Measurements from ENCODE around the gene OR7G3. TPM values are rescaled to one million over a fixed set of nuclear protein-coding genes. Genes with fewer than 3 reads are reported as not detected.

OR7G3 gene
- total RNA-seq, 1 experiment from 2014 or later, result not detected

DNA sequence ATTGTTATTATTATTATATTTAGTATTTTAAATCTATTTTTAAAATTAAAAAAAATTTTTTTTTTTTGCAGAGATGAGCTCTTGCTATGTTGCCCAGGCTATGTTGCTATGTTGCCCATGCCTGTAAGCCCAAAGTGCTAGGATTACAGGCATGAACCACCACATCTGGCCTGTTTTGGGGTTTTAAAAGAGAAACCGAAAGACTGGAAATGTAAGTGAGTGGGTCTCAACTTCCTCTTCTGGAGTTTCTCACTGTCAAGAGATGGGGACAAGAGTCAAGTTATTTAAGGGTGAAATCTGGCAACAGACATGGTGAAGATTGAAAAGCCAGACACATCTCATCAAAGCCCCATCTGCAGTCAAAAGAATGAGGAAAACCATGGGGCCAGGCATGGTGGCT is 4.2 kb upstream of the OR7G3 start:
- whole genome bisulfite sequencing (ENCODE audit: extremely low coverage, insufficient read length, low lambda C conversion rate), result no CpG with 5 or more reads among the region's 1 CpG
- H2BK12ac ChIP-seq (ENCODE audit: insufficient read length, low read depth, low read length), result no peak overlapping the region
- H3K79me2 ChIP-seq (ENCODE audit: insufficient read depth, low read length), result no peaks in the 10 kb centered on the region
- H2AFZ ChIP-seq (ENCODE audit: low read length), result no peak overlapping the region
- Mint-ChIP-seq H3K4me1 (no peaks in the 10 kb centered on the region), H3K27ac (no peak overlapping the region), H3K27me3 (ENCODE audit: low read depth) (peaks cover 10% of the 10 kb centered on the region), H3K9me3 (peaks cover 54 to 62% of the 10 kb centered on the region in 2 experiments), H3K4me3 (no peak overlapping the region), H3K36me3 (ENCODE audit: insufficient read depth in 1 of 3, low read depth in 3 of 3) (peaks cover 0 to 2% (median 0%) of the 10 kb centered on the region in 3 experiments; a peak in 3 of 7 replicates)
- no peak overlapping the region for H2BK15ac ChIP-seq (ENCODE audit: low read depth, low read length)
- no peak overlapping the region for H3K27ac ChIP-seq (ENCODE audit: insufficient read length, low read depth, low read length)
- H4K91ac ChIP-seq (ENCODE audit: insufficient read length, low read depth, low read length), result no peak overlapping the region
- no peaks in the 10 kb centered on the region for H3K4me1 ChIP-seq (ENCODE audit: insufficient read depth, low read length)
- H3K18ac ChIP-seq (ENCODE audit: insufficient read length, low read depth, low read length), result no peak overlapping the region
- DNase-seq, result no peak
- H3T11ph ChIP-seq (ENCODE audit: low read length), result no peak overlapping the region
- H3K9ac ChIP-seq (ENCODE audit: extremely low read depth, insufficient read length, low read length), result no peak overlapping the region
- no peak overlapping the region for H2AK5ac ChIP-seq (ENCODE audit: insufficient read length, low read length)
- H3K4me2 ChIP-seq (ENCODE audit: insufficient read depth, insufficient read length, low read length), result no peak overlapping the region
- no peak overlapping the region for H2BK120ac ChIP-seq (ENCODE audit: low read depth, low read length, poor library complexity, severe bottlenecking)
- no peak overlapping the region for H3K23ac ChIP-seq (ENCODE audit: insufficient read length, low read depth, low read length)
- H4K20me1 ChIP-seq (ENCODE audit: control insufficient read depth, insufficient read depth, insufficient read length), result no peaks in the 10 kb centered on the region
- TF ChIP-seq, protein P1, sequence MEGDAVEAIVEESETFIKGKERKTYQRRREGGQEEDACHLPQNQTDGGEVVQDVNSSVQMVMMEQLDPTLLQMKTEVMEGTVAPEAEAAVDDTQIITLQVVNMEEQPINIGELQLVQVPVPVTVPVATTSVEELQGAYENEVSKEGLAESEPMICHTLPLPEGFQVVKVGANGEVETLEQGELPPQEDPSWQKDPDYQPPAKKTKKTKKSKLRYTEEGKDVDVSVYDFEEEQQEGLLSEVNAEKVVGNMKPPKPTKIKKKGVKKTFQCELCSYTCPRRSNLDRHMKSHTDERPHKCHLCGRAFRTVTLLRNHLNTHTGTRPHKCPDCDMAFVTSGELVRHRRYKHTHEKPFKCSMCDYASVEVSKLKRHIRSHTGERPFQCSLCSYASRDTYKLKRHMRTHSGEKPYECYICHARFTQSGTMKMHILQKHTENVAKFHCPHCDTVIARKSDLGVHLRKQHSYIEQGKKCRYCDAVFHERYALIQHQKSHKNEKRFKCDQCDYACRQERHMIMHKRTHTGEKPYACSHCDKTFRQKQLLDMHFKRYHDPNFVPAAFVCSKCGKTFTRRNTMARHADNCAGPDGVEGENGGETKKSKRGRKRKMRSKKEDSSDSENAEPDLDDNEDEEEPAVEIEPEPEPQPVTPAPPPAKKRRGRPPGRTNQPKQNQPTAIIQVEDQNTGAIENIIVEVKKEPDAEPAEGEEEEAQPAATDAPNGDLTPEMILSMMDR (conservative IDR thresholded peaks at IDR 0.05), result no peak
- H3K14ac ChIP-seq (ENCODE audit: insufficient read depth, low read length), result no peak overlapping the region
- H3K27me3 ChIP-seq (ENCODE audit: insufficient read depth, low read length), result no peaks in the 10 kb centered on the region
- H3K56ac ChIP-seq (ENCODE audit: insufficient read length, low read depth, low read length), result no peak overlapping the region
- H3K23me2 ChIP-seq (ENCODE audit: insufficient read length, low read depth, low read length, poor library complexity, severe bottlenecking), result no peaks in the 10 kb centered on the region
- H4K8ac ChIP-seq (replicated peaks; ENCODE audit: insufficient read length, low read depth, low read length), result no peak overlapping the region
- H3K4ac ChIP-seq (ENCODE audit: low read depth, low read length), result no peak overlapping the region
- no peak overlapping the region for H2BK20ac ChIP-seq (ENCODE audit: low read depth, low read length, poor library complexity, severe bottlenecking)
- H3K79me1 ChIP-seq (ENCODE audit: insufficient read depth, low read depth, low read length, poor library complexity, severe bottlenecking), result no peaks in the 10 kb centered on the region
- H2BK5ac ChIP-seq (ENCODE audit: insufficient read length, low read length), result no peak overlapping the region
- no peaks in the 10 kb centered on the region for H3K9me3 ChIP-seq (ENCODE audit: control insufficient read depth, low read depth, low read length)
- H4K5ac ChIP-seq (ENCODE audit: insufficient read length, low read depth, low read length), result no peak overlapping the region

Measured in H9 (cell line).